Heart right ventricle (tissue), 16 donors: Measurements from ENCODE around the gene TFB2M. TPM values are rescaled to one million over a fixed set of nuclear protein-coding genes. Genes with fewer than 3 reads are reported as not detected.
"Not testable (repeated sequence)": the region's sequence is repeated elsewhere in the genome, so short reads cannot be mapped to it uniquely, and the experiment has no call there.

Source experiments
- ATAC-seq, 8 donors: fragments of 200-7000 bp; cut with Tn5 transposase; one replicate each; pipeline ENCODE4 v1.9.1; 2020; ENCODE audit warnings: mild to moderate bottlenecking in 8 of 8, moderate library complexity in 8 of 8, moderate number of reproducible peaks in 1 of 8
- DNase-seq, 2 donors: peaks; one replicate each; pipeline ENCODE4 v3.0.0-alpha.2; 2020
- H3K27ac ChIP-seq, 10 donors: fragments of 200-600 bp; sonication (generic) in 2 of 10; one replicate each; pipeline versions ENCODE4 v1.5.0 to v1.8.0; 2020 to 2022; ENCODE audit warnings: mild to moderate bottlenecking in 3 of 10
- H3K27me3 ChIP-seq, 7 donors: fragments of 200-600 bp; one replicate each; pipeline ENCODE4 v1.8.0; 2021 to 2022; ENCODE audit warnings: mild to moderate bottlenecking in 2 of 7
- H3K36me3 ChIP-seq, 9 donors: fragments of 200-600 bp; sonication (generic) in 1 of 9; one replicate each; pipeline versions ENCODE4 v1.5.0 to v1.8.0; 2020 to 2022; ENCODE audit warnings: mild to moderate bottlenecking in 2 of 9
- H3K4me1 ChIP-seq, 9 donors: fragments of 200-600 bp; sonication (generic) in 1 of 9; one replicate each; pipeline versions ENCODE4 v1.5.0 to v1.8.0; 2020 to 2022; ENCODE audit warnings: mild to moderate bottlenecking in 4 of 9
- H3K4me3 ChIP-seq, 10 donors: fragments of 200-600 bp; sonication (generic) in 2 of 10; one replicate each; pipeline versions ENCODE4 v1.5.0 to v1.8.0; 2020 to 2022; ENCODE audit warnings: mild to moderate bottlenecking in 7 of 10, moderate library complexity in 2 of 10
- H3K9me3 ChIP-seq, 11 donors: fragments of 200-600 bp in 10 of 11; sonication (generic) in 2 of 11; one replicate each; pipeline versions ENCODE4 v1.5.0 to v1.8.0; 2013 to 2022; ENCODE audit warnings: mild to moderate bottlenecking in 2 of 11, control low read depth in 1 of 11, moderate library complexity in 1 of 11
- CTCF ChIP-seq, 9 donors: fragments of 200-600 bp; sonication (generic) in 2 of 9; IDR thresholded peaks; one replicate each; pipeline versions ENCODE4 v1.5.0 to v1.8.0; 2021 to 2022; ENCODE audit warnings: antibody characterized with exemption in 9 of 9, mild to moderate bottlenecking in 5 of 9, moderate library complexity in 1 of 9
- WGBS, 2 donors: extraction: QIAGEN DNeasy Blood & Tissue Kit; methylation state at CpG; one replicate each; pipeline ENCODE4 v1.1.7; 2013; ENCODE audit warnings: inconsistent platforms in 1 of 2; 5-methylcytosine and 5-hydroxymethylcytosine counted together
- intact Hi-C, 10 donors: fragments of 100-400 bp; cut with DNase I; formaldehyde crosslinking; loops; one replicate each; pipeline versions ENCODE4 v1.11.1 to v1.14.2; 2022
- polyA plus RNA-seq, 2 donors: library from polyadenylated mRNA; stranded (reverse); fragments of 200-250 nt; gene quantifications; one replicate each; pipeline ENCODE4 v1.2.3, GENCODE V29; 2013
- total RNA-seq, 10 donors: library from RNA; stranded (reverse); fragmentation: NEBNext Ultra II Directional in 3 of 10; extraction: Animal tissue kit (Norgen Biotek cat#: 25700) in 3 of 10; gene quantifications; one replicate each; pipeline versions ENCODE4 v1.2.1 to v1.2.4, GENCODE V29; 2021 to 2023
- donor health status: Arrhythmogenic right ventricular cardiomyopathy.
- donor health status: ischemic (EF 13 %, LVEDD 7.1; RV severe dilation, severe dysfunction).
- donor health status: healthy with polysubstance abuse.
- donor health status: DM: no; HTN: yes; CAD: no.
- donor health status: DM: no; HTN: no; CAD: no.
- donor health status: ischemic (EF 25% LVEDD 6.9; RV normal size, moderate dysfunction).
- donor health status: ischemic (EF 25% LVEDD 5.7; RV mildly dilated, moderate dysfunction).
- donor health status: healthy.
- donor health status: DM: yes; HTN: yes; CAD: no.
- donor health status: Ischemic cardiomyopathy.
- donor health status: ischemic (EF 35%, LVEDD 5.7; RV mildly dilated, moderate dysfunction).
- donor health status: nonischemic (EF 11% LVEDD 7.7; RV severe dilation, severe dysfunction).
- donor health status: DM: yes; HTN: yes; CAD: no.
- donor health status: PGD.
- donor health status: ischemic (EF 29% LVEDD 5.4; RV normal size, mild dysfunction).
- donor health status: nonischemic (EF 23%, LVEDD 6.1; RV moderate dilation, normal function).

Gene TFB2M
- total and polyA plus RNA-seq, 12 donors: 2.9 to 16.5 (median 13.1) TPM

DNA sequence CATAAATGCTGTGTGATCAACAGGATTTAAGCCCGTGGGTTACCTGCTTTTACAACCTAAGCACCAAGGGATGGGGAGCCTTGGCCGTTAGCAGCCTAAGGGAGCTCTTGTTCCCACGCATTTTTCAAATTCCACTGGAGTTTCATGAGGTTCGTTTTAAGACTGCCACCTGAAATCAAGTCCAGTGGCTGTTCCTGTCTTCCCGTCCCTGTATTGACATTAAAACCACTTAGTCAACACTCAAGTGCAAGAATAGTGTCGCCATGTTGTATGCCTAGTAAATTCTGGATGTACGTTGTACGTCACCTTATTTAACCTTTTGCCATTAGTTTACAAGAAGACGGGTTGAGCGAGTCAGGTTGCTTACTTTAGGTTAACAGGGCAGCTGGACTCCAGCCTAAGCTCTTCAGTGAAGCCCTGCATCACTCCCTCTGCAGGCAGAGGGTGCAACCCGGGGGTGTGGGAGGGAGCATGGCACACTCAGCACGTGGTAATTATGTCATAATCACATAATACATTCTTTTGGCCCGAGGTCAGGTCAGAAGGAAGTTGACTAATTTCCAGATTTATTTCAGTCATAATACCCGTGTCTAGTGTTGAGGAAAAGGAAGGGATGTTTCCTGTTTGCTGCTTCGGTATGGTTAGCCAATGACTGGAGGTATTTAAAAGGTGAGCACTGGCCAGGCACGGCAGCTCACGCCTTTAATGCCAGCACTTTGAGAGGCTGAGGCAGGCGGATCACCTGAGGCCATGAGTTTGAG lies 42.7 kb upstream of the TFB2M start:
- DNase-seq (peak; percentile 54 to 76), ATAC-seq (peak; percentile 87 to 98 (median 94))
- Histone ChIP-seq H3K27ac (peak overlapping the region in 9 of 10 donors; percentile 49 to 77 (median 71)), H3K4me3 (no peak overlapping the region), H3K36me3 (no peaks in the 10 kb centered on the region), H3K9me3 (no peaks in the 10 kb centered on the region), H3K4me1 (peaks cover 0 to 57% (median 29%) of the 10 kb centered on the region in 9 donors), H3K27me3 (no peaks in the 10 kb centered on the region)
- peak in 7 of 9 donors; percentile 8 to 57 (median 47) for TF ChIP-seq CTCF (IDR thresholded peaks at IDR 0.05)
- WGBS, 2 donors: 33 to 38% methylated on average over 18 of the region's 18 CpGs
- intact Hi-C loops: loop anchor here in 4 of 10 donors (2.0 to 5.0 kb wide), 3 partner anchors 36 to 42 kb away; partner anchors contain the start of genes CNST (in 3 of the 4) and TFB2M (in 3 of the 4)

DNA sequence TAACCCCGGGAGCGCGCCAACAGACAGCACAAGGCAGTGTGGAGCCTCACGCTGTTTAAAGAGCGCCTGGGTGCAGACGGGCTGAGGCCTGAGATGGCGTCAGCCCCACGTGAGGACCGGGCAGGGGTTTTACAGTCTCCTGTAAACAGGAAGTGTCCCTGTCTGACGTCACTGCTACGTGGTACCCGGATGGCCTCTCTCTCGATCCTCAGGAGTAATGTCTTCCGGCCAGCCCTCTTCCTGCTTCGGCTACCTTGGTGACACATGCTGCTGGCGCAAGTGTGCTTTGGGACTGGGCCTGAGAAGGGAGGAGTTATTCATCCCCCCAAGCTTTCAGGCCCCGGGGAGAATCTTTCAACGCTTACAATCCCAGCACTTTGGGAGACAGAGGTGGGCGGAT lies 41.4 kb upstream of the TFB2M start:
- Histone ChIP-seq H3K27me3 (no peaks in the 10 kb centered on the region), H3K4me3 (no peak overlapping the region), H3K36me3 (no peaks in the 10 kb centered on the region), H3K27ac (peak overlapping the region in 5 of 10 donors; percentile 39 to 77 (median 59)), H3K9me3 (peaks cover 0 to 5% (median 0%) of the 10 kb centered on the region in 11 donors), H3K4me1 (peaks cover 0 to 48% (median 25%) of the 10 kb centered on the region in 9 donors)
- intact Hi-C loops: loop anchor here in 3 of 10 donors (5.0 kb wide), 2 partner anchors 35 to 40 kb away; partner anchors contain the start of genes CNST (in 2 of the 3) and TFB2M (in 2 of the 3)
- ATAC-seq (peak in 3 of 8 donors; percentile 48 to 60 (median 56)), DNase-seq (no peak)
- 81 to 86% methylated on average over 19 of the region's 19 CpGs for WGBS, 2 donors
- TF ChIP-seq CTCF (IDR thresholded peaks at IDR 0.05): no peak

GRCh38 chr1:246605231-246605630 lies 39.2 kb upstream of the TFB2M start:
- not testable (repeated sequence) for H3K4me3 ChIP-seq, ATAC-seq, H3K9me3 ChIP-seq, H3K27me3 ChIP-seq, H3K27ac ChIP-seq, H3K36me3 ChIP-seq, DNase-seq
- H3K4me1 ChIP-seq: peaks cover 0 to 30% (median 23%) of the 10 kb centered on the region in 9 donors
- intact Hi-C loops: loop anchor here in 3 of 10 donors (5.0 kb wide), 2 partner anchors 33 to 38 kb away; partner anchors contain the start of genes CNST (in 2 of the 3) and TFB2M (in 2 of the 3)
- WGBS, 2 donors: 98 to 99% methylated on average over 19 of the region's 19 CpGs

GRCh38 chr1:246602194-246602593 lies 36.1 kb upstream of the TFB2M start:
- 90 to 95% methylated on average over 3 of the region's 3 CpGs for WGBS, 2 donors
- DNase-seq (no peak), ATAC-seq (no peak)
- no peaks in the 10 kb centered on the region for H3K36me3 ChIP-seq
- peaks cover 2 to 22% (median 17%) of the 10 kb centered on the region in 9 donors for H3K4me1 ChIP-seq
- H3K27ac ChIP-seq: no peak overlapping the region
- no peak for TF ChIP-seq CTCF (IDR thresholded peaks at IDR 0.05)
- H3K27me3 ChIP-seq: no peaks in the 10 kb centered on the region
- intact Hi-C loops: no loop called here
- peaks cover 0 to 5% (median 0%) of the 10 kb centered on the region in 11 donors for H3K9me3 ChIP-seq
- H3K4me3 ChIP-seq: no peak overlapping the region
